Astrocyte of the hippocampus (primary cell): ENCODE results near the gene MITF.
"Not testable (repeated sequence)": the region's sequence is repeated elsewhere in the genome, so short reads cannot be mapped to it uniquely, and the experiment has no call there.

Source experiments
- DNase-seq: peaks from one replicate; pipeline ENCODE4 v3.0.0; 2011; ENCODE audit warnings: low read depth, low spot score

Gene MITF

GRCh38 chr3:69787436-69788168, 48.3 kb downstream of the MITF start:
- peak; percentile 89 for DNase-seq

GRCh38 chr3:69791106-69791505, 51.8 kb downstream of the MITF start:
- peak; percentile 69 for DNase-seq

GRCh38 chr3:69791919-69792399, 52.7 kb downstream of the MITF start:
- peak; percentile 52 for DNase-seq

GRCh38 chr3:69796126-69796525, 56.9 kb downstream of the MITF start:
- DNase-seq = not testable (repeated sequence)

GRCh38 chr3:69803681-69804270, 64.5 kb downstream of the MITF start:
- no peak for DNase-seq

GRCh38 chr3:69805491-69805890, 66.2 kb downstream of the MITF start:
- no peak for DNase-seq

- peak; percentile 67 for DNase-seq
Measured at GRCh38 chr3:69806735-69807438, 67.6 kb downstream of the MITF start.

- DNase-seq = no peak
Measured at GRCh38 chr3:69807674-69808073, 68.4 kb downstream of the MITF start.

GRCh38 chr3:69809076-69809835, 70.0 kb downstream of the MITF start:
- DNase-seq = no peak

- DNase-seq = no peak
Measured at GRCh38 chr3:69811452-69812401, 72.5 kb downstream of the MITF start.

GRCh38 chr3:69815970-69816369, 76.7 kb downstream of the MITF start:
- no peak for DNase-seq

- DNase-seq = no peak
Measured at GRCh38 chr3:69817988-69818387, 78.7 kb downstream of the MITF start.

GRCh38 chr3:69819282-69819681, 80.0 kb downstream of the MITF start:
- no peak for DNase-seq

GRCh38 chr3:69821133-69821532, 81.9 kb downstream of the MITF start:
- DNase-seq = peak; percentile 40

GRCh38 chr3:69823743-69824142, 84.5 kb downstream of the MITF start:
- no peak for DNase-seq

GRCh38 chr3:69825446-69825845, 86.2 kb downstream of the MITF start:
- no peak for DNase-seq

GRCh38 chr3:69827127-69827526, 87.9 kb downstream of the MITF start:
- no peak for DNase-seq

GRCh38 chr3:69828817-69829216, 89.6 kb downstream of the MITF start:
- no peak for DNase-seq

GRCh38 chr3:69830147-69830546, 90.9 kb downstream of the MITF start:
- no peak for DNase-seq

- no peak for DNase-seq
Measured at GRCh38 chr3:69831737-69832136, 92.5 kb downstream of the MITF start.

GRCh38 chr3:69833591-69833990, 94.3 kb downstream of the MITF start:
- DNase-seq = no peak
